Iris pigment epithelial cell (primary cell): ENCODE data around the gene NSA2.
"Not testable (repeated sequence)": the region's sequence is repeated elsewhere in the genome, so short reads cannot be mapped to it uniquely, and the experiment has no call there.

Experiments used
- DNase-seq: peaks from one replicate; pipeline ENCODE4 v3.0.0-alpha.2; 2011; ENCODE audit warnings: low read depth

Gene NSA2

DNA sequence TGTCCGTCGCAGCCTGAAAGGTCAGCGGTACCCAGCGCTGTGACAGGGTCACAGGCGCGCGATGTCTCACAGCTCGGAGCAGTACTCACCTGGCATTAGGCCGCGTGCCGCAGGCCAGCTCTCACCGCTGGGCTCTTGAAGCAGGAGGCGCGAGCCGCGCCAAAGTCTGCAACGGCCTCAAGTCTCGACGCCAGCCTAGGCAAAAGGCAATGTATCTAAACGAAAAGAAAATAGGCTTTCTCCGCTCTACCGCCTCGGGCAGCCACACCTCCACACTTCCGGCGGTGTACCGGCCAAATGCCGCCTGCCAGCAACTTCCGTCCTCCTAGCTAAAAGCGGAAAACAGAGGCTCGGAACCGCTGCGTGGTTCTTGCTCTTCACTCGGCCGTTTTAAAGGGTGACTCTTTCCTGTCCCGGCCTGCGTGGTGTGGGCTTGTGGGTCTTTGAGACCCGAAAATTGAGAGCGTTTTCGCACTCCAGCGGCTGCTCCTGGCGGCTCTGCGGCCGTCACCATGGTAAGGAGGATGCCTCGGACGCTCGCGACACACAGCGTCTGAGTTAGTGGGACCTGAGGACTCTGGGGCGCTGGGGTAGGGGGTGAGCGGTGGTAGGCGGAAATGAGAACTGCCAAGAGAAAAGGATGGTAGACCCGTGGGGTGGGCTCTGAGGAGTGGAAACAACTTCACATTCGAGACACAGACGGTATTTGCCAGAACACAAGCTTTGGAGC, at the start of gene NSA2, which contains the start of gene GFM2:
Gene NSA2, plus strand, starts transcription at position 401 of the 730 bp plus-strand sequence. Its CDS starts 112 bp downstream, at position 513.
Gene GFM2, minus strand, starts transcription at position 269 of the 730 bp plus-strand sequence. CDS start 3,375 bp downstream, outside the sequence.
- peak; percentile 96 for DNase-seq

DNA sequence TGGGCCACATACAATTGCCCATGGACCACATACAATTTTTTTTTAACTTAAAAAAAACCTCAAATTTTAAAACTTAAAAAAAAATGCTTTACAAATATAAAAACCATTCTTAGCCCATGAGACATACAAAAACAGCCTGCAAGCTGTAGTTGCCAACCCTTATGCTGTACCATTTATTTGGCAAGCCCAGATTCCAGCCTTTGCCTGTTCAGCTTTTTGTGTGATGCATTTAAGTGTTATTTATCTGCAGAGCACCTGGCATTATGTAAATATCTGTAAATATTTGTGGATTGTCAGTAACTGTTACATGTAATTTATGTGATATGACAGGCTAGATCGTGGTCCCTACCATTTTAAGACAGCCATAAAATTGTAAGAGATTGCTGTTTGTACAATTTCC, 49.5 kb upstream of the NSA2 start:
- no peak for DNase-seq

DNA sequence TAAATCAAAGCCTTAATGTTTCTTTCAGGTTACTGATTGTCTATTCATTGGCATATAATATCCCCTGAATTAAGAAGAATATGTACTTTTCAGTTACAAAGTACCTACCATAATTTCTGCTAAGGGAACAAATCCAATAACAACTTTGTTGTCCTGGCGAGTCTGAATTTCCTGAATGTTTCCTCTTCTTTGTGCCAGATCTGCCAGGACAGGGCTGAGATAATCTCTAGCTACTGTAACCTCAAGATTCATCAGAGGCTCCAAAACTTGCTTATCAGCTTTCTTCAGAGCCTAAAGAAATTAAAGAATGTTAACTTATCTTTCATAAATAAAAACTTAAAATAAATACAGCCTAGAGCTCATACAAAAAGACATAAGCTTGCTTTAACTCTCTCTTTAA, 44.8 kb upstream of the NSA2 start:
- no peak for DNase-seq

DNA sequence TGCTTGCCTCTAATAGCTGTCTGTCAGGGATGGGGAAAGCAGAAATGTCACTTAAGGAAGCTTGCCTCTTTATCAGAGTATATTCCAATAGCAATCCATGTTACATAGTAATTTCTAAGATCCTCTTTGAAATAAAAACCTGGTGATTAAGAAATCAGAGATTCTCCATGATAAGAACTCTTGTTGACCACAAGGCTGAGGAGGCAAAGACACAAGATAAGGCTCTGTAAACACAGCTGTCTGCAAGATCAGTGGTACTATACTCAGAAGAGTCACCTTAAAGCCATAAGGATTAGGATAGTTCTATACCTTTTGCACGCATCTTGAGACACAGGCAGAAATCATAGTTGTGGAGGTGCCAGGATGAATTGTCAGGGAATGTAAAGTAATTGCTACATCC, 41.7 kb upstream of the NSA2 start:
- peak; percentile 57 for DNase-seq

DNA sequence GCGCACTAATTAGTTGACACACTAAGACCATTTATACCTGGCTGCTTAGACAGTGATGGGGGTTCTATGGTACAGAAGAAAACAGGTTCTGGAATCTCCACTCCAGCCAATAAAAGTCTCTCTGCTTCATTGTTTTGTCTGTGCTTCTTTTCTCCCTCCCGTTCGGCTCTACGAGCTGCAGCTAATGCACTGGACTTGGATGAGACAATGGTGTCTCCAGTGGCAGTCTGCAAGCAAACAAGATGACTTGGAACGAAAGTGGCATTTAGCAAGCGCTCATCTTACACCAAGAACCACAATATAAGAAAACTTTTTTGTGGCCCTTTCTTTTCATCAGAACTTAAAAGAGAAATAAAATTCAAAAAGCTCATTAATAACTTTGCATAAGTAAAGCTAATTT, 30.3 kb upstream of the NSA2 start:
- no peak for DNase-seq

DNA sequence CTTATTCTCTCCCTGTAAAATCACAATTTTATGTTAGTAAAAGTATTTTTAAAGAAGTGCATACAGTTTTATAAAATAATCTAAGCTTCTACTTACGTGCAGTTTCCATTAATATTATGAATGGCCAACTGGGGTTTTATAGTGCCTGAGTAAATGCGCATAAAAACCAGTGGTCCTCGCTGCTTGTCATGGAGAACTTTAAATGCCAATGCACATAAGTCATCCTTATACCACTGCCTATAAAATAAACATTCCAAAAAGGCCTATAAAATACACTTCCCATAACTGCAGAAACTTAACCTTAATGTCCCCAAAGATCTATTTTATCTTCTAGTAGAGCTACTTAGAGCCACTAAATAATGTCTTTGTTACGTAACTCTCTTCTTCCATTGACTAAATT, 28.6 kb upstream of the NSA2 start:
- no peak for DNase-seq

DNA sequence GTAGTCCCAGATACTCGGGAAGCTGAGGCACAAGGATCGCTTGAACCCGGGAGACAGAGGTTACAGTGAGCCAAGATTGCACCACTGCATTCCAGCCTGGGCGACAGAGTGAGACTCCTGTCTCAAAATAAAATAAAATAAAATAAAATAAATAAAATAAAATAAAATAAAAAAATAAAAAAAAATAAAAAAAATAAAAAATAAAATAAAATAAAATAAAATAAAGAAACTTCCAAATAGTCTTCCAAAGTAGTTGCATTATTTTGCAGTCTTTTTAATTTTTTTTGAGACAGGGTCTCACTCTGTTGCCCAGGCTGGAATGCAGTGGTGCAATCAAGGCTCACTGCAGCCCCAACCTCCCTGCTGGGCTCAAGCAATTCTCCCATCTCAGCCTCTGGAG, 18.3 kb upstream of the NSA2 start:
- not testable (repeated sequence) for DNase-seq

DNA sequence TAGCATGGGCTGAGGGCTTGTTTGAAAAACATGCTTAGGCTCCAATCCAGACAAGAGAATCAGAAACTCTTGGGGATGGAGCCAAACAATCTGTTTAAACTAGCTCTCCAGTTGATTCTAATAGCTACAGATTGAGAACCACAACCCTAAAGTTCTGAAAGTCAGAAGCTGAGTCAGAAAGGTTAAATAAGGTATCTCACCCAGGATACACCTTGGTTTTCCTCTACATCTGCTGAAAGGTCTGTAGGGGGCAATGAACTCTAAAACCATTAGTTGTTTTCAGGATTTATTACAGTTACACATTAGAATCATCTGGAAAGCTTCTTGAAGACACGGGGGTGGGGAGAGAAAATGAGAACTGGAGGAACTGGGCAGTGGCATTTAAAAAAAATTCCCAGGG, 5.8 kb upstream of the NSA2 start:
- no peak for DNase-seq

DNA sequence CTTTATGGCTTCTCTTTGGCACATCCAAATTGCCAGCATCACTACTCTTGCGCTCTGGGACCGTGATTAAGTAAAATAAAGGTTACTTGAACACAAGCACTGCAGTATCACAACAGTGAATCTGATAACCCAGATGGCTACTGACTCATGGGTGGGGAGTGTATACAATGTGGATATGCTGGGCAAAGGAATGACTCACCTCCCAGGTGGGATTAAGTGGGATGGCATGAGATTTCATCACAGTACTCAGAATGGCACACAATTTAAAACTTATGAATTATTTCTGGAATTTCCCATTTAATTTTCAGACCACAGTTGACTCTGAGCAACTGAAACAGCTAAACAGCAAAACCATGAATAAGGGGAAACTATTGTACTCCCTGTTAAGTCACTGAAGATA, 4.5 kb upstream of the NSA2 start:
- peak; percentile 79 for DNase-seq

DNA sequence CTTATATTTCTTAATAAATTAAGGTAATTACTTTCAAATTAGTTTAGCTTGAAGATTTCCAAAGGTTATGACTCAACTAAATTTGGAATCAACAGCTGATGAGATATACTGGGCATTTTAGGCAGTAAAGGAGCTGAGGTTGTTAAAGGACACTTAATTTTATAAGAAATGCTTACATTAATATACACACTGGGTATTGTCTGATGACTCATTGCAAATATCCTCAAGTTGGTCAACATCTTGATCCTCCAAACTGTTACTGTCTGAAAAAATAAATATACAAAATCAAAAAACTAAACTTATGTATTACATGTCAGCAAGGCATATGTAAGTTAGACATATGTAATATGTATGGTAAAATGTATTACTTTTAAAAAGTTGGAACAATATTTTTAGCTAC, 3.5 kb upstream of the NSA2 start:
- DNase-seq = peak; percentile 31

DNA sequence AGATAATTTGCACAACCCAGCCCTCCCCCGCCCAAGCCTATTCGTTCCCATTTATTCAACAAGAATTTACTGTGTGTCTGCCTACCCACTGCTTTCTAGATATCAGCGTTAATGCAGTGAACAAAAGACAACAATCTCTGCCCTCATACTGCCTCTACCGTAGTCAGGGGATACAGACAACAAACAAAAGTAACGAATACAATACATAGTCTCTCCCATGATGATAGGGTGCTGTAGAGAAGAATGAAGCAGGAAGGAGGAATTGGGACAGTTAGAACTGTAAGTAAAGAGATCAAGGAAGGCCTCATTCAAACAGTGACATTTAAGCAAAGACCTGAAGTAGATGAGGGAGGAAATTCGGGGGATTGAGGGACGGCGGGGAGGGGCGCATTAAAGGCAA, 1.8 kb upstream of the NSA2 start:
- no peak for DNase-seq

DNA sequence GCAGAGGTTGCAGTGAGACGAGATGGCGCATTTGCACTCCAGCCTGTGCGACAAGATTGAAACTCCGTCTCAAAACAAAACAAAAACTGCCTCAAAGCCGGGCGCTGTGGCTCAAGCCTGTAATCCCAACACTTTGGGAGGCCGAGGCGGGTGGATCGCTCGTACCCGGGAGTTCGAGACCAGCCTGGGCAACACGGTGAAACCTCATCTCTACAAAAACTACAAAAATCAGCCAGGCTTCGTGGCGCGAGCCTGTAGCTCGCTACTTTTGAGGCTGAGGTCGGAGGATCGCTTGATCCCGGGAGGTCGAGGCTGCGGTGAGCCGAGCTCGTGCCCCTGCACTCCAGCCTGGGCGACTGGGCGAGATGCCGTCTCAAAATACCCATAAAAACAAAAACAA, 1.1 kb upstream of the NSA2 start:
- DNase-seq = no peak

DNA sequence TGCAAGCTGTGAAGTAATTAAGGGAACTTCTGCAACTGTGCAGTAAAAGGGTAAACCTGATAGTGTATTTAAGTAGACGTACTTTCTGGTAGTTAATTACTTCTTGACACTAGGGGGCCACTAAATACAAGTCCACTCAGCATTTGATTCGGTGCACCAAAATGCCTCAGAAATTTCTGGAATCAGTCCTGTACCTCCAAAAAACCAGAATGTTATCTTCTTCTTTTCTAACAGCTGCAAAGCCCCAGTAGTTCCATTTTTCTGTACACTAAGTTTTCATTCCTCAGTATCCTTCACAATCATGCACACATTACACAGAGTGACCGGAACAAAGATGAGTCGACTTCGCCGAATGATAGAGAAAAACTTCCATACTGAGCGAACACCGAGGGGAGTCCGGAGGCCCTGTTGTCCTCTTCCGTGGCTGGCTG, 616 bp upstream of the NSA2 start:
- DNase-seq = peak; percentile 55

DNA sequence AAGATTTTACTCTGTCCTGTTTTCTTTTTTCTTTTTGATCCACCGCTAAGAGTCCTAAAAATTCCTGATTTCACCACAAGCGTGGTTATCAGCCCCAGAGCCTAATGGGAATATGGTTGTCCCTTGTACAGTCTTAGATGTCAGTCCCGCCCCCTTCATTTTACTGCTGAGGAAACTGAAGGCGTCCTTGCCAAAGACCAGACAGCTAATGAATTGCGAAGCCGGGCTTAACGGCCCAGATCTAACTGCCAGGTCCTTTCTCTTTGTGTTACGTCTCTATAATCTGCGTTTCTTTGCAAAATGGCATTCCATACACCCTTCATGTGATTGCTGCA, 497 bp downstream of the NSA2 start:
- DNase-seq = peak; percentile 78

DNA sequence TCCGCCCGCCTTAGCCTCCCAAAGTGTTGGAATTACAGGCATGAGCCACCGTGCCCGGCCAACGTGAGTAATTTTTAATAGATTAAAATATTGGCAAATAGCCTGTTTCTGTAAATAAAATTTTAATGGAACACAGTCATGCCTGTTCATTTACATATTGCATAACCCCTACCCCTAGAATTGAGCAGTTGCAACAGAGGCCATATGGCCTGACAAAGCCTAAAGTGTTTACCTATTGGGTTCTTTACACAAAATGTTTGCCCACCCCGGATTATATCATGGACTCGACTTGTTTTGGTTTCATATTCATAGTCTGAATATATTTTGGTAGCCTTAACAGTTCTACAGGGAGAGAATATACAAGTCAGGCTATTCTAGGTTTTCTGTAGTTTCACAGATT, 5.3 kb downstream of the NSA2 start:
- peak; percentile 66 for DNase-seq

DNA sequence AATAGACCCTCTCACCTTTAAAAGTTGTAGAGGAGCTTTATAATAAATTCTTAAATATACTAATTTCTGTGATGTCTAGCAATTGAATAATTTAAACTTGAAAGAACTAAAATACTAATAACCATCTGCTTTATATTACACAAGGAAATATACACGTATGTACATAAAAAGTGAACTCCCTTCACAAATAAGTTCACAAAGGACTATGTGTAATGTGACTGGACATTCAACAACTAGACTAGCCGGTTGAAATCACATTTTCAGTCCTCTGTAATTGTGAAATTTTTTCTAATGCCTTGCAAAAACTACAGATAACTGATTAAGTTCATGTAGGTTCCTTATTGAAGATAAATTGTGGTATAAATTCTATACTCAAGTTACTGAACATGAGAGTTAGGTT, 11.6 kb downstream of the NSA2 start:
- DNase-seq = no peak

DNA sequence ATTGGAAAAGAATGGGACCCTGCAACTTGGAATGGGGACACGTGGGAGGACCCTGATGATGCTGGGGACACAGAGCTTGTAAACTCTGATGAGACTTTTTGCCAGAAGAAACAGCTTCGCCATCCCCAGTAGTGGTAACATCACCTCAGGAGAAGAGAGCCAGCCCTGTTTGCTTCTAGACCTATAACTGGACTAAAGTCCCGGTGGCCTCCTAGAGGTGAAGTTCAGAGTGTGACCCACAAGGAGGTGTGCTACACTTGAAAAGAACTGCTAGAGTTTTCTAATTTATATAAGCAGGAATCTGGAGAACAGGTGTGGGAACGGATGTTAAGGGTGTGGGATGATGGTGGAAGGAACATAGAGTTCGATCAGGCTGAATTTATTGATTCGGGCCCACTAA, 19.8 kb downstream of the NSA2 start:
- no peak for DNase-seq

DNA sequence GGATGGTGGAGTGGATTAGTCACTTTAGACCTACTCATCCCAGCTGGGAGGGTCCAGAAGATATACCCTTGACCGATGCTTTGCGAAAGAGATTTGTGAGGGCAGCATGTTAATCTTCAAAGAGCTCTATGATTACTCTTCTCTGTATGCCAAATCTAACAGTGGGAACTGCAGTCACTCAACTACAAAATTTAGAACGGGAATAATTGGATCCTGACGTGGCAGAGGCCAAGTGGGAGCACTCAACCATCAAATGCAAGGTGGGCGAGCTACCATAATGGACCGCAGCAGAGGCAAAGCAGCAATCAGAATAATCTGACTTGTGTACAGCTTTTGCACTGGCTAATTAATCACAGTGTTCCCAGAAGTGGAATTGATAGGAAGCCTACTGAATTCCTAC, 20.4 kb downstream of the NSA2 start:
- DNase-seq = no peak

DNA sequence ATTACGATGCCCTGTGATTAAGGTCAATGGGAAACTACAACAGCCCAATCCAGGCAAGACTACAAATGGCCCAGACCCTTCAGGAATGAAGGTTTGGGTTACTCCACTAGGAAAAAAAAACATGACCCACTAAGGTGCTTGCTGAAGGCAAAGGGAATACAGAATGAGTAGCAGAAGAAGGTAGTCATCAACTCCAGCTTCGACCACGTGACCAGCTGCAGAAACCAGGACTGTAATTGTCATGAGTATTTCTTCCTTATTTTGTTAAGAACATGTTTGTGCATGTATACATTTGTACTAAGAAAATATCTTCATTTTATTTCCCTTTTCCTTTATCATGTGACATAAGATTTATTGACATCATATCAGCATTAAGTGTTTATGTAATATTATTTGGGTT, 24.6 kb downstream of the NSA2 start:
- DNase-seq = not testable (repeated sequence)

DNA sequence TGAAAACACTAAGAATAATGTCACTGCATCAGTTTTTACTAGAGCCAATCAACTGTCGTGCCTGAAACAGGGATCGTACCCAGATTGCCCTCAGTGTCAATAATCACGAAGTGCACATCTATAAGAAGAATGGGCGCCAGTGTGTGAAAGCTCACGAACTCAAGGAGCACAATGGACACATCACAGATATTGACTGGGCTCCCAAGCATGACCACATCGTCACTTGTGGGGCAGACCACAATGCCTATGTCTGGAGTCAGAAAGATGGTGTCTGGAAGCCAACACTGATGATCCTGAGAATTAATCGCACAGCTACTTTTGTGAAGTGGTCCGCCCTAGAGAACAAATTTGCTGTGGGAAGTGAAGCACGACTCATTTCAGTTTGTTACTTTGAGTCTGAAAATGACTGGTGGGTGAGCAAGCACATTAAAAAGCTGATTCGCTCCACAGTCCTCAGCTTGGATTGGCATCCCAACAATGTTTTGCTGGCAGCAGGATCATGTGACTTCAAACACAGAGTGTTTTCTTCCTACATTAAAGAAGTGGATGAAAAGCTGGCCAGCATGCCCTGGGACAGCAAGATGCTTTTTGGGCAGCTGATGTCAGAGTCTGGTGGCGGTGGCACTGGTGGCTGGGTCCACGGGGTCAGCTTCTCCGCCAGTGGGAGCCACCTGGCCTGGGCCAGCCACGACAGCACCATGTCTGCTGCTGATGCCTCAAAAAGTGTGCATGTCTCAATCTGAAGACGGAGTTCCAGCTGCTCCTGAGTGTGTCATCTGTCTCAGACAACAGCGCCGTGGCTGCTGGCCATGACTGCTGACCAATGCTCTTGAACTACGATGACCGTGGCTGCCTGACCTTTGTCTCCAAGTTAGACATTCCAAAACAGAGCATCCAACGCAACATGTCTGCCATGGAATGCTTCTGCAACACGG, 32.2 kb downstream of the NSA2 start:
- DNase-seq = peak; percentile 3

DNA sequence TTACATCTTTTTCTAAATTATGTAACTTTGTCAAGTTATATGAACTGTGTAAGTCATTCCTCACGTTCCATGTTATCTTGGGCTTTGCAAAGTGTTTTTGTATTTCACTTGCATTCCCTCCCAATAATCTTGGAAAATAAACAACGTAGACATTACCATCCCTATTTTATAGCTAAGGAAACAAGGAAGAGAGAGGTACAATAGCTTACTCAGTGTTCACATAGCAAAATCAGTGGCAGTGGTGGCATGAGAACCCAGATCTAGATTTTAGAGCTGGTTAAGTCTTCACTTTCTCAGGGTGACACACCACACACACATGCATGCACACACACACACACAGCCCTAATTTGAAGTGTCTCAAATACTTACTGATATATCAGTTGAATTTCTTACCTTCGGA, 34.1 kb downstream of the NSA2 start:
- DNase-seq = no peak

DNA sequence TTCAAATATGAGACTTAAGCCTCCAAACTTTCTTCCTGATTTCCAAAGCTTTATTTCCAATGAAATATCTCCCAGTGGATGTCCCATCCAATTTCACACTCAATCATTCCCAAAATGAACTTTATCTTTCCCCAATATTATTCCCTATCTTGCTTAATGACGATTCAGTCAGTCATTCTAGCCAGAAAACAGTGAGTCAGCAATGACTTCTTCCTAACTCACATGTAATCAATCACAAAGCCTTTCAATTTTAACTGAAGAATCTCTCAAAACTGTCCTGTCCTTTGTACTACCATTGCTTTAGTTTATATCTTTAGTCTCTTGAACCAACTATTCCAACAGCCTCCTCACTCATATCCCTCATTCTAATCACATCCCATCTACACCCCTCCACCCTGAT, 34.9 kb downstream of the NSA2 start:
- DNase-seq = no peak

DNA sequence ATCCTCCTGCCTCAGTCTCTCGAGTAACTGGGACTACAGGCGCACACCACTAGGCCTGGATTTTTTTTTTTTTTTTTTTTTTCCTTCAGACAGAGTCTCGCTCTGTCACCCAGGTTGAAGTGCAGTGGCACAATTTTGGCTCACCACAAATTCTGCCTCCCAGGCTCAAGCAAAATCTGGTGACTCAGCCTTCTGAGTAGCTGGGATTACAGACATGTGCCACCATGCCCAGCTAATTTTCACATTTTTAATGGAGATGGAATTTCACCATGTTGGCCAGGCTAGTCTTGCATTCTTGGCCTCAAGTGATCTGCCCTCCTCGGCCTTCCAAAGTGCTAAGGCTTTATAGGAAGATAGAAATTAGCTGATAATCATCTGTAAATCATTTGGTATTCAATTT, 43.9 kb downstream of the NSA2 start:
- DNase-seq = no peak
